Right atrium auricular region (tissue), 2 donors: ENCODE data around the gene RNF43. TPM values are rescaled to one million over a fixed set of nuclear protein-coding genes. Genes with fewer than 3 reads are reported as not detected.

Source experiments
- DNase-seq: peaks from one replicate; pipeline ENCODE4 v3.0.0-alpha.2; 2019; ENCODE audit warnings: low spot score
- H3K27ac ChIP-seq, 2 donors: fragments of 200-600 bp; sonication (generic); 1 replicate in 1 of 2; 2 replicates in 1 of 2; pipeline ENCODE4 v1.5.1; 2016 to 2019
- H3K27me3 ChIP-seq, 2 donors: fragments of 200-600 bp; sonication (generic); one replicate each; pipeline versions ENCODE4 v1.5.1 to v1.6.0; 2017 to 2019
- H3K36me3 ChIP-seq: fragments of 200-600 bp; sonication (generic); one replicate; pipeline ENCODE4 v1.5.1; 2016
- H3K4me1 ChIP-seq, 2 donors: fragments of 200-600 bp; sonication (generic); one replicate each; pipeline versions ENCODE4 v1.5.1 to v1.6.0; 2017 to 2019
- H3K4me3 ChIP-seq, 2 donors: fragments of 200-600 bp; sonication (generic); 1 replicate in 1 of 2; 2 replicates in 1 of 2; pipeline ENCODE4 v1.5.1; 2017 to 2019; ENCODE audit warnings: mild to moderate bottlenecking in 1 of 2, moderate library complexity in 1 of 2
- H3K9me3 ChIP-seq, 2 donors: fragments of 200-600 bp; sonication (generic); one replicate each; pipeline ENCODE4 v1.5.1; 2019
- CTCF ChIP-seq, 2 donors: fragments of 200-600 bp; sonication (generic); IDR thresholded peaks; one replicate each; pipeline ENCODE4 v1.5.1; 2019; ENCODE audit warnings: antibody characterized with exemption in 2 of 2
- total RNA-seq, 2 donors: library from RNA; depleted of rRNA; stranded (reverse); fragments of >200 nt; gene quantifications; one replicate each; pipeline ENCODE4 v1.1.0, GENCODE V29; 2016

RNF43 gene
- total RNA-seq, 2 donors from 2014 or later: 4.4 to 5.5 TPM

- no peak for DNase-seq
- Histone ChIP-seq H3K36me3 (no peaks in the 10 kb centered on the region), H3K4me3 (no peak overlapping the region), H3K9me3 (no peaks in the 10 kb centered on the region), H3K27ac (no peak overlapping the region), H3K27me3 (no peaks in the 10 kb centered on the region), H3K4me1 (no peaks in the 10 kb centered on the region)
- TF ChIP-seq CTCF (IDR thresholded peaks at IDR 0.05): no peak
Observed at GRCh38 chr17:58370309-58370708, 47.0 kb downstream of the RNF43 start.

GRCh38 chr17:58369214-58370031 is 47.9 kb downstream of the RNF43 start:
- H3K27me3 ChIP-seq: no peaks in the 10 kb centered on the region
- H3K27ac ChIP-seq: no peak overlapping the region
- no peaks in the 10 kb centered on the region for H3K36me3 ChIP-seq
- no peak for DNase-seq
- H3K9me3 ChIP-seq: no peaks in the 10 kb centered on the region
- no peak for TF ChIP-seq CTCF (IDR thresholded peaks at IDR 0.05)
- no peaks in the 10 kb centered on the region for H3K4me1 ChIP-seq
- H3K4me3 ChIP-seq: no peak overlapping the region

- Histone ChIP-seq H3K4me3 (no peak overlapping the region), H3K36me3 (no peaks in the 10 kb centered on the region), H3K4me1 (no peaks in the 10 kb centered on the region), H3K27me3 (no peaks in the 10 kb centered on the region), H3K27ac (no peak overlapping the region), H3K9me3 (no peaks in the 10 kb centered on the region)
- TF ChIP-seq CTCF (IDR thresholded peaks at IDR 0.05): no peak
- no peak for DNase-seq
Observed at GRCh38 chr17:58368860-58369213, 48.5 kb downstream of the RNF43 start.

Other genes starting within 250 kb of the RNF43 start
- not detected for gene EPX, start 224.8 kb downstream of the RNF43 start, total RNA-seq
- 1 to 10 TPM; 4.8 to 6.4 TPM for gene MKS1, start 198.3 kb downstream of the RNF43 start, total RNA-seq
- not detected for gene LPO, start 178.9 kb downstream of the RNF43 start, total RNA-seq
- gene MPO, start 136.6 kb downstream of the RNF43 start, total RNA-seq: under 1 TPM; 0.12 to 0.30 TPM
- 1 to 10 TPM; 6.1 to 8.5 TPM for gene TSPOAP1, start 88.7 kb downstream of the RNF43 start, total RNA-seq
- gene SUPT4H1, start 65.3 kb downstream of the RNF43 start, total RNA-seq: 10 to 100 TPM; 50.0 to 51.4 TPM
- gene HSF5, start 70.9 kb upstream of the RNF43 start, total RNA-seq: under 1 TPM in 1 of 2 donors, not detected in 1; 0.08 TPM
- 10 to 100 TPM; 13.9 TPM for gene MTMR4, start 97.1 kb upstream of the RNF43 start, total RNA-seq